Nasal cavity respiratory epithelium epithelial cell of viscerocranial mucosa (primary cell): ENCODE results near the gene FNDC3A. TPM values are rescaled to one million over a fixed set of nuclear protein-coding genes. Genes with fewer than 3 reads are reported as not detected.

Experiments
- total RNA-seq: library from RNA; depleted of rRNA; stranded (reverse); fragments of >200 nt; gene quantifications from 2 replicates; pipeline ENCODE4 v1.2.3, GENCODE V29; 2014

FNDC3A gene
- 49.0 and 50.6 TPM in 2 replicates for total RNA-seq

GRCh38 chr13:48975856-48976575, at the start of gene FNDC3A:
Gene FNDC3A, plus strand, starts transcription at chr13:48975912. Its CDS starts 30,279 bp downstream, at chr13:49006191.

GRCh38 chr13:49220036-49220855, 244.5 kb downstream of the FNDC3A start, which contains the start of gene MLNR:
Gene MLNR, plus strand, starts transcription at chr13:49220338. Its CDS starts 0 bp downstream, at chr13:49220338.

GRCh38 chr13:49247643-49248621, 272.2 kb downstream of the FNDC3A start, which contains the start of gene CDADC1:
Gene CDADC1, plus strand, starts transcription at chr13:49247925. Its CDS starts 113 bp downstream, at chr13:49248038.

Other genes starting within 250 kb of the FNDC3A start
- not detected in 2 replicates for gene MLNR, start 244.4 kb downstream of the FNDC3A start, total RNA-seq